ENCODE measurements around the gene HIVEP3.

Gene HIVEP3

DNA sequence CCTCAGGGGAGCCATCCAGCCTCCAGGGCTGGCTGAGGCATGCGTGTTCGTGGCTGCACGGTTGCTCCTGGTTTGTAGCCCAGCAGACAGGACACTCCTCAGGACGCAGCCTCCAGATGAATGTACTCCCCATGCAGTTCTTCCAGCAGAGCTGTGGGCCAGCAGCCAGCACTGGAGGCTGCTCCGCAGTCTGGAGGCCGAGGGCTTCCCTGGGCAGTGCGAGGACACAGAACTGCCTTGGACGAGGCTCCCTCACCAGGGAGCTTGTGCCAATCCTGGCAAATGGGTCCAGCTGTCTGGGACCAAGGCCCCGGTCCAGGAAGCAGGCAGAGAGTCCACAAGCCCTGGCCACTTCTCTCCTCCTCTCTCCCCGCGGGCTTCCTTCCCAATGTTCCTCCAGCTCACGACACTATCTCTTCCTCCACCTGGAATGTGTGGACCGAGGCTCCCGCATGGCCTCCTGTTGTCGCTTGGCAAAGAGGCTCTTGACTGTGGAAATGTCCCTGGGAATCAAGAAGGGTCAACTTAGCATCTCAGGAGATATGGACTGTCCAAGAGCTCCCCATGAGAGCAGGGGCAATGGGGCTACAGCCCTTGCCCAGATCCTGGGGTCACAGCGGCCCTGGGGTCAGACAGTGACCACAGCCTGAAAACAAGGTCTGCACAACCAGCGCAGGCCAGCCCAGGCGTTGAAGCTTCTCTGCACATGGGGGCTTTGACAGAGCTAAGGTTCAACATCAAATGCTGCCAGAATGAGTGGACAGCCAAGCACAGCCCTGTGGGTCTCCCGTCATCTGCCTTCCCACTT is 439.5 kb downstream of the HIVEP3 start:
- TF ChIP-seq SPI1 (IDR thresholded peaks at IDR 0.05; ENCODE audit: low read depth, low read length) = no peak
- no peak for TF ChIP-seq POLR2AphosphoS5 (IDR thresholded peaks at IDR 0.05; ENCODE audit: low read depth, low read length)
- TF ChIP-seq POLR2A (IDR thresholded peaks at IDR 0.05; ENCODE audit: low read depth, low read length) = no peak
- TF ChIP-seq TAF1 (IDR thresholded peaks at IDR 0.05; ENCODE audit: low read depth, low read length) = no peak
- TF ChIP-seq POU2F2 (IDR thresholded peaks at IDR 0.05; ENCODE audit: low read depth, low read length) = no peak
- TF ChIP-seq PAX5 (IDR thresholded peaks at IDR 0.05; ENCODE audit: insufficient read depth, low read length, severe bottlenecking) = no peak
- no peak for DNase-seq (ENCODE audit: insufficient read length, low spot score)
- FAIRE-seq = no peak

DNA sequence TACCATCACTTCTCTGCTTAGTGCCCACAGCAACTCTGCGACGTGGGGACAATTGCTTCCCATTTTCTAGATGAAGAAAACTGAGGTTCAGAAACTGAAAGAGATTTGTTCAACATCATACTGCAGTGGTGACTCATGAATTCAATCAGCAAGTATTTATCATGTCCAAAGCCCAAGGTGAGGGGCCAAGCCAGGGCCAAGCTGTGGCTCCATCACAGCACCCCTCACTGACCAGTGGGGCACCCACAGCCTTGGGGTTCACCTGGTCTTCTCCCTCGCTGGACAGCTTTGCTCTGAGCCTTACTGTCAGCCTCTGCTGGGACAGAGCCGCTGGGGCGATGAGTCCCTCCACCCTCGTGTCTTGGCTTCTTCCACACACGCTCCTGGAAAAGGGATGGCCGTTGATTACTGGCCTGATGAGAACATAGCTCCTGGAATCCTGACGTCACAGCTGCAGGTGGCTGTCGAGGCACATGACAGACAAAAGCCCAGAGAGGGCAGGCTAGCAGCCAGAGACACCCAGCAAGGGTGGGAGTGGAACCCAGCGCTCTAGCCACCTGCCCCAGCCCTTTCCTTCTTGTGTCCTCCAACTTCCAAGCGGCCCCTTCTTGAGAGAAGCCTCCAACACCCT is 440.5 kb downstream of the HIVEP3 start:
- no peak for DNase-seq (ENCODE audit: insufficient read length, low spot score)
- FAIRE-seq = no peak
- TF ChIP-seq SPI1 (IDR thresholded peaks at IDR 0.05; ENCODE audit: low read depth, low read length) (no peak), TAF1 (IDR thresholded peaks at IDR 0.05; ENCODE audit: low read depth, low read length) (no peak), POLR2AphosphoS5 (IDR thresholded peaks at IDR 0.05; ENCODE audit: low read depth, low read length) (no peak), PAX5 (IDR thresholded peaks at IDR 0.05; ENCODE audit: insufficient read depth, low read length, severe bottlenecking) (no peak), POU2F2 (IDR thresholded peaks at IDR 0.05; ENCODE audit: low read depth, low read length) (no peak), POLR2A (IDR thresholded peaks at IDR 0.05; ENCODE audit: low read depth, low read length) (no peak)

- no peak for FAIRE-seq
- no peak for DNase-seq (ENCODE audit: insufficient read length, low spot score)
- TF ChIP-seq TAF1 (IDR thresholded peaks at IDR 0.05; ENCODE audit: low read depth, low read length) (no peak), POLR2AphosphoS5 (IDR thresholded peaks at IDR 0.05; ENCODE audit: low read depth, low read length) (no peak), SPI1 (IDR thresholded peaks at IDR 0.05; ENCODE audit: low read depth, low read length) (no peak), PAX5 (IDR thresholded peaks at IDR 0.05; ENCODE audit: insufficient read depth, low read length, severe bottlenecking) (no peak)
Observed at GRCh38 chr1:41476807-41477361, 441.8 kb downstream of the HIVEP3 start.

DNA sequence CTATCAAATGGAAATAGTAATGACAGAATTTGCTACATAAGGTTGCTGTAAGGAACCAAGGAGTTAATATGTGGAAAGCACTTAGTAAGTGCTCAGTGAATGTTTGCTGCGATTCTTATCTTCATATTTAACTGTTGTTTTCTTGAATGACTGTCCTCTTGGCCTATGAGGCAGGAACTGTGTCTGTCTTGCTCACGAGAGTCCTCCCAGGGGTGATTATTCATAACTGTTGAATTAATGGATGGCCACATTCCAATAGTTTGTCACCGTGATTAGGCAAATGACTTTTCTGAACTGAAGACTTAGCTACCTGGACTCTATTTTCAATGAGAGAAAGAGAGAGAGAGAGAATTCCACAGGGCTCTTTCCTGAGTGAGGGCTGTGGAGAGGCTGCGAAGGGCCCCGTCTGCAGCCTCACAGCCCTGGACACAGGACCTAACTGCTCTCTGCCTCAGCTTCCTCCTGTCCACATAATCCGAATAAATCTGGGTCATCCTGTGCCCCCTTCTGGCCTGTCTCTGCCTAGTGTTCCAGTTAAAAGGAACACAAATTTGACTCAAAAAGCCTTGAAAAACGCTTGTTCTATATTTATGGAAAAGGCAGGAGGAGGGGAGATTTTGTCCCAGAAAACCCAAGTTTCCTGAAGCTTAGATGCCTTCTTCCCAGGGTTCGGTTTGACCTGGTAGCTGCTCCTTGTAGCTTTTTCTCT is 442.7 kb downstream of the HIVEP3 start:
- TF ChIP-seq POLR2A (IDR thresholded peaks at IDR 0.05; ENCODE audit: low read depth, low read length) = no peak
- no peak for TF ChIP-seq POLR2AphosphoS5 (IDR thresholded peaks at IDR 0.05; ENCODE audit: low read depth, low read length)
- TF ChIP-seq PAX5 (IDR thresholded peaks at IDR 0.05; ENCODE audit: insufficient read depth, low read length, severe bottlenecking) = no peak
- TF ChIP-seq TAF1 (IDR thresholded peaks at IDR 0.05; ENCODE audit: low read depth, low read length) = no peak
- TF ChIP-seq POU2F2 (IDR thresholded peaks at IDR 0.05; ENCODE audit: low read depth, low read length) = no peak
- TF ChIP-seq SPI1 (IDR thresholded peaks at IDR 0.05; ENCODE audit: low read depth, low read length) = no peak
- no peak for FAIRE-seq
- no peak for DNase-seq (ENCODE audit: insufficient read length, low spot score)

DNA sequence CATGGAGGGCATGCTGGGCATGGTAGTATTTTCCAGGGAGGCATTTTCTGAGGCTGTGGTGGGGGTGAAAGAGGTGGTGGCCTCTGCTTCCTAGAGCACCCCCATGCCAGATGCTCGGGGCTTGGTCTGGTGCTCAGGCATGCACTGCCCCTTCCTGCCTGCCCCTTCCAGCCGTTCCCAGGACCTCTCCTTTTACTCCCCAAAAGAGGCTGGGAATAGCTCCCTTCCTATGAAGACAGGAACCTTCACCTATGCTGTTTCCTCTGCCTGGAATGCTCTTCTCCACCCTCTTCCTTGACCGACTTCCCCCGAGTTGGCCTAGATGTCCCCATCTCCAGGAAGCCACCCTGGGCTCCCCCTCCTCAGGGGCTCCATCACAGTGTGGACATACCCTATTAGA is 443.4 kb downstream of the HIVEP3 start:
- FAIRE-seq (no peak), DNase-seq (ENCODE audit: insufficient read length, low spot score) (no peak)
- TF ChIP-seq POLR2AphosphoS5 (IDR thresholded peaks at IDR 0.05; ENCODE audit: low read depth, low read length) = no peak
- no peak for TF ChIP-seq POU2F2 (IDR thresholded peaks at IDR 0.05; ENCODE audit: low read depth, low read length)
- no peak for TF ChIP-seq POLR2A (IDR thresholded peaks at IDR 0.05; ENCODE audit: low read depth, low read length)
- no peak for TF ChIP-seq SPI1 (IDR thresholded peaks at IDR 0.05; ENCODE audit: low read depth, low read length)
- TF ChIP-seq PAX5 (IDR thresholded peaks at IDR 0.05; ENCODE audit: insufficient read depth, low read length, severe bottlenecking) = no peak
- no peak for TF ChIP-seq TAF1 (IDR thresholded peaks at IDR 0.05; ENCODE audit: low read depth, low read length)

DNA sequence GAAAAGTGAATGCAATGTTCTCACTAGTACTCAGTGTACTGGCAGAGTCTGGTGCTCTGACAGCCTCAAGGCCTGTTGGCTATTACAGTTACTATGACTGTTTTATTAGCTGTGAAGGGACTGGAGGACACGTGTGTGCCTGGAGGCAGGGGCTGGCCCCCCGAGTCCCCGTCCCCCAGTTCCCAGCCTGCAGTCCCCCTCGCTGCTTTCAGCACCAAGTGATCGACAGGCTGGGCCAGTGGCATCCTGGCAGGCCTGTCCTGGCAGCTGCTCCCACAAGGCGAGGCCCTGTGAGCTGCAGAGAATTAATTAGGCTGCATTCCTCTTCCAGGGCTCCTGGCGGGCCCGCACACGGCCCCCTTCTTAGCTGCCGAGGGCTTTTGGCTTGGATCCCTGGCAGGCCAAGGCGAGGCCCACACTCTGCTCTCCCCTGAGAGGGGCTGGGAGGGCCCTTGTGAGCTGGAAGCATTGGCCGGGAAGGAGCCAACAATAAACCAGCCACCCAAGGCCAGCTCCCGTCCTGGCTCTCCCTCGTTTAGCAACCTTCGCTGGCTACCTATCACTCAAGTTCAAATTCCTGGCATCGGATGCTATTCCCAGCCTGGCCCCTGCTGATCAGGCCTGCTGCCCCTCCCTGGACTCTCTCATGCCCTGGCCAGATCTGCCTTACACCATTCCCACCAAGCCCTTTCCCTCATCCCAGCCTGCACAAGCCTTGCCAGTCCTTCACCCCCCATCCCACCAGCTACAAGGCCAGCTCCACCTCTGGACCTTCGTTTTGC is 444.0 kb downstream of the HIVEP3 start:
- no peak for DNase-seq (ENCODE audit: insufficient read length, low spot score)
- FAIRE-seq = no peak
- TF ChIP-seq POU2F2 (IDR thresholded peaks at IDR 0.05; ENCODE audit: low read depth, low read length) (no peak), SPI1 (IDR thresholded peaks at IDR 0.05; ENCODE audit: low read depth, low read length) (no peak), PAX5 (IDR thresholded peaks at IDR 0.05; ENCODE audit: insufficient read depth, low read length, severe bottlenecking) (no peak), TAF1 (IDR thresholded peaks at IDR 0.05; ENCODE audit: low read depth, low read length) (no peak), POLR2A (IDR thresholded peaks at IDR 0.05; ENCODE audit: low read depth, low read length) (no peak), POLR2AphosphoS5 (IDR thresholded peaks at IDR 0.05; ENCODE audit: low read depth, low read length) (no peak)

DNA sequence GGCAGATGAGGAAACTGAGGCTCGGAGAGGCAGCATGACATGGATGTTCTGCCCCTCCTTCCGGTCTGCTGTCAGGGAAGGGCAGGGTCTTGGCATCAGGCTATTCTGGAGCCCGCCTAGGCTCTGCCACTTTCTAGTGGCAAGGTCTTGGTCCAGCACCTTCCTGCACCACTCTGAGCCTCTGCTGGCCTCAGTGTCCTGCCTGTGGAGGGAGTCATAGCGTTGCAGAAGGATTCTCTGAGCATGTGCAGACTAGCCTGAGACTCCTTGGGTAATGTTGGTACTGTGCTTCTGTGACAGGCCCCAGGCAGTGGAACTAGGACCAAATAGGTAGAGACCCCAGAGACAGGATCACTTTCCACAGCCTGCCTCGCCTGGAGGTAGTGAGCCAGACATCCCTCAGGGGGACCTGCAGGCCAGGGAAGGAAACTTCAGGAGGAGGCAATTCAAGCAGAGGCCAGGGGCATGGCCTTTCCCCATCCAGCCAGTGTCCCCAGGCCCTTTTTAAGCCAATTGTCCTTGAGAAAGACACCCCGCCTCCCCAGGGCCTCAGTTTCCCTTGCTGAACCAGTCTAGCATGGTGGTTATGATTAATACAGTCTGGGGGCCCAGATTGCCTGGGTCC is 444.9 kb downstream of the HIVEP3 start:
- no peak for FAIRE-seq
- DNase-seq (ENCODE audit: insufficient read length, low spot score) = no peak
- no peak for TF ChIP-seq TAF1 (IDR thresholded peaks at IDR 0.05; ENCODE audit: low read depth, low read length)
- no peak for TF ChIP-seq POU2F2 (IDR thresholded peaks at IDR 0.05; ENCODE audit: low read depth, low read length)
- no peak for TF ChIP-seq POLR2AphosphoS5 (IDR thresholded peaks at IDR 0.05; ENCODE audit: low read depth, low read length)
- TF ChIP-seq POLR2A (IDR thresholded peaks at IDR 0.05; ENCODE audit: low read depth, low read length) = no peak
- TF ChIP-seq PAX5 (IDR thresholded peaks at IDR 0.05; ENCODE audit: insufficient read depth, low read length, severe bottlenecking) = no peak
- TF ChIP-seq SPI1 (IDR thresholded peaks at IDR 0.05; ENCODE audit: low read depth, low read length) = no peak

GRCh38 chr1:41471658-41472057 is 447.1 kb downstream of the HIVEP3 start:
- FAIRE-seq (no peak), DNase-seq (ENCODE audit: insufficient read length, low spot score) (no peak)
- TF ChIP-seq PAX5 (IDR thresholded peaks at IDR 0.05; ENCODE audit: insufficient read depth, low read length, severe bottlenecking) (no peak), POLR2AphosphoS5 (IDR thresholded peaks at IDR 0.05; ENCODE audit: low read depth, low read length) (no peak), TAF1 (IDR thresholded peaks at IDR 0.05; ENCODE audit: low read depth, low read length) (no peak), POU2F2 (IDR thresholded peaks at IDR 0.05; ENCODE audit: low read depth, low read length) (no peak), POLR2A (IDR thresholded peaks at IDR 0.05; ENCODE audit: low read depth, low read length) (no peak), SPI1 (IDR thresholded peaks at IDR 0.05; ENCODE audit: low read depth, low read length) (no peak)

All from GM12891 (cell line).